ENCODE measurements around the gene WDR70. TPM values are rescaled to one million over a fixed set of nuclear protein-coding genes. Genes with fewer than 3 reads are reported as not detected.
A peak's percentile ranks its signal among the peaks of the same experiment; 100 is the strongest.

The WDR70 gene
- total RNA-seq, 1 experiment from 2014 or later = 35.0 TPM

- TF ChIP-seq PREB (CRISPR knock-in tag; IDR thresholded peaks at IDR 0.05; ENCODE audit: borderline replicate concordance) (no peak), MYBL2 (CRISPR knock-in tag; IDR thresholded peaks at IDR 0.05) (no peak), ZNF416 (CRISPR knock-in tag; IDR thresholded peaks at IDR 0.05) (no peak), KAT7 (CRISPR knock-in tag; IDR thresholded peaks at IDR 0.05; ENCODE audit: borderline replicate concordance) (no peak), ZNF423 (CRISPR knock-in tag; IDR thresholded peaks at IDR 0.05) (no peak), E2F5 (CRISPR knock-in tag; IDR thresholded peaks at IDR 0.05) (no peak), EMX1 (CRISPR knock-in tag; IDR thresholded peaks at IDR 0.05) (no peak), FOXJ3 (CRISPR knock-in tag; IDR thresholded peaks at IDR 0.05; ENCODE audit: borderline replicate concordance) (no peak), STAT6 (CRISPR knock-in tag; conservative IDR thresholded peaks at IDR 0.05; ENCODE audit: low read depth) (no peak), ZNF121 (CRISPR knock-in tag; IDR thresholded peaks at IDR 0.05) (no peak), AR (CRISPR knock-in tag; IDR thresholded peaks at IDR 0.05) (no peak), ZBTB21 (CRISPR knock-in tag; IDR thresholded peaks at IDR 0.05; ENCODE audit: borderline replicate concordance) (no peak)
These were observed 341.4 kb downstream of the WDR70 start (continued) for GRCh38 chr5:37720550-37720952.

- no peaks in the 10 kb centered on the region for H3K36me3 Mint-ChIP-seq
- DNase-seq (ENCODE audit: low spot score) = no peak
- TF ChIP-seq ERG (CRISPR knock-in tag; IDR thresholded peaks at IDR 0.05) = no peak
- TF ChIP-seq ARID4B (CRISPR knock-in tag; IDR thresholded peaks at IDR 0.05; ENCODE audit: borderline replicate concordance) = no peak
- TF ChIP-seq JUN (CRISPR knock-in tag; IDR thresholded peaks at IDR 0.05) = no peak
- TF ChIP-seq E2F5 (CRISPR knock-in tag; IDR thresholded peaks at IDR 0.05) = no peak
- no peak for TF ChIP-seq STAT6 (CRISPR knock-in tag; conservative IDR thresholded peaks at IDR 0.05; ENCODE audit: low read depth)
- TF ChIP-seq FOXP1 (CRISPR knock-in tag; IDR thresholded peaks at IDR 0.05; ENCODE audit: borderline replicate concordance) = no peak
- TF ChIP-seq ZNF138 (CRISPR knock-in tag; conservative IDR thresholded peaks at IDR 0.05) = no peak
- TF ChIP-seq ATF3 (CRISPR knock-in tag; conservative IDR thresholded peaks at IDR 0.05) = no peak
These were observed 342.3 kb downstream of the WDR70 start for GRCh38 chr5:37721447-37721871.

More at GRCh38 chr5:37721447-37721871, 342.3 kb downstream of the WDR70 start:
- Mint-ChIP-seq H3K9me3 (no peaks in the 10 kb centered on the region), H3K4me1 (peaks cover 29% of the 10 kb centered on the region), H3K27me3 (ENCODE audit: low read depth) (no peaks in the 10 kb centered on the region), H3K27ac (0 out of 2 replicates have a peak overlapping the region, but pooled peaks have one; percentile 52), H3K4me3 (no peak overlapping the region)
- ATAC-seq = no peak; the same call in 1 of the 2 replicates
- ChIA-PET POLR2A (no interaction called here), CTCF (interaction anchor here (1.0 to 1.1 kb wide), 2 partner anchors 9 to 308 kb away, joined by 3 to 4 read pairs; no protein-coding TSS in a partner anchor)

Measured in WTC11 (cell line).